Measurements from ENCODE around the gene TRIM8.

GRCh38 chr10:102641880-102642735, 2.2 kb upstream of the TRIM8 start:
- TF ChIP-seq EZH2 (IDR thresholded peaks at IDR 0.05; ENCODE audit: borderline replicate concordance, insufficient read depth, low read depth, low read length, poor library complexity, severe bottlenecking), result no peak
- no peak for TF ChIP-seq CTCF (IDR thresholded peaks at IDR 0.05)
